H54 (cell line): ENCODE results near the gene KCNA1.
"Not testable (repeated sequence)": the region's sequence is repeated elsewhere in the genome, so short reads cannot be mapped to it uniquely, and the experiment has no call there.

ENCODE experiments used
- DNase-seq: peaks from one replicate; pipeline ENCODE4 v3.0.0; 2011; ENCODE audit warnings: low spot score, mixed read lengths; ENCODE audit not compliant: insufficient read length
- FAIRE-seq: peaks from 3 replicates; lab custom pipeline; 2011; peaks lifted over from hg19 to GRCh38; lab: Jason Lieb, UNC
- POLR2A ChIP-seq: IDR thresholded peaks from 2 replicates; pipeline ENCODE4 v1.6.1; 2011; ENCODE audit warnings: low read depth, mild to moderate bottlenecking, low read length

KCNA1 gene

GRCh38 chr12:4909734-4910501 lies at the start of gene KCNA1:
TSS of gene KCNA1 (plus strand) at chr12:4909905. CDS start at chr12:4911379, 1,474 bp downstream.
- DNase-seq = no peak
- no peak for FAIRE-seq

GRCh38 chr12:4860741-4861140 lies 49.0 kb upstream of the KCNA1 start:
- FAIRE-seq (no peak), DNase-seq (no peak)
- TF ChIP-seq POLR2A = no peak

More at GRCh38 chr12:4909734-4910501, at the start of gene KCNA1:
- no peak for TF ChIP-seq POLR2A

GRCh38 chr12:4862809-4863208 lies 46.9 kb upstream of the KCNA1 start:
- no peak for TF ChIP-seq POLR2A
- DNase-seq (no peak), FAIRE-seq (no peak)

- DNase-seq (no peak), FAIRE-seq (no peak)
- no peak for TF ChIP-seq POLR2A
Observed at GRCh38 chr12:4864575-4864974, 45.1 kb upstream of the KCNA1 start.

GRCh38 chr12:4865246-4865645 lies 44.5 kb upstream of the KCNA1 start:
- no peak for TF ChIP-seq POLR2A
- FAIRE-seq (no peak), DNase-seq (no peak)

GRCh38 chr12:4866299-4866698 lies 43.4 kb upstream of the KCNA1 start:
- no peak for DNase-seq
- TF ChIP-seq POLR2A = no peak
- FAIRE-seq = no peak

GRCh38 chr12:4867384-4867783 lies 42.3 kb upstream of the KCNA1 start:
- TF ChIP-seq POLR2A = no peak
- FAIRE-seq (no peak), DNase-seq (no peak)

GRCh38 chr12:4870423-4870822 lies 39.3 kb upstream of the KCNA1 start:
- TF ChIP-seq POLR2A = no peak
- DNase-seq (no peak), FAIRE-seq (no peak)

GRCh38 chr12:4871514-4871913 lies 38.2 kb upstream of the KCNA1 start:
- TF ChIP-seq POLR2A = no peak
- DNase-seq (no peak), FAIRE-seq (no peak)

- FAIRE-seq (no peak), DNase-seq (no peak)
- no peak for TF ChIP-seq POLR2A
Observed at GRCh38 chr12:4873947-4874346, 35.8 kb upstream of the KCNA1 start.

GRCh38 chr12:4874671-4875070 lies 35.0 kb upstream of the KCNA1 start:
- FAIRE-seq (no peak), DNase-seq (no peak)
- TF ChIP-seq POLR2A = no peak

GRCh38 chr12:4879481-4879880 lies 30.2 kb upstream of the KCNA1 start:
- DNase-seq, FAIRE-seq: not testable (repeated sequence)

- no peak for DNase-seq
- TF ChIP-seq POLR2A = no peak
- FAIRE-seq = no peak
Observed at GRCh38 chr12:4881266-4882064, 28.2 kb upstream of the KCNA1 start.

GRCh38 chr12:4891866-4892265 lies 17.8 kb upstream of the KCNA1 start:
- FAIRE-seq = no peak

More at GRCh38 chr12:4891866-4892265, 17.8 kb upstream of the KCNA1 start:
- no peak for DNase-seq
- no peak for TF ChIP-seq POLR2A
